ENCODE data around the gene ATXN7L1. TPM values are rescaled to one million over a fixed set of nuclear protein-coding genes. Genes with fewer than 3 reads are reported as not detected.
"Not testable (repeated sequence)": the region's sequence is repeated elsewhere in the genome, so short reads cannot be mapped to it uniquely, and the experiment has no call there.

The ATXN7L1 gene
- total RNA-seq, 1 donor from 2014 or later: 2.3 TPM

GRCh38 chr7:105602325-105603305 is 273.8 kb downstream of the ATXN7L1 start:
- no peak for DNase-seq (ENCODE audit: low read depth)
- H3K4me3 ChIP-seq (ENCODE audit: low read depth, low read length): no peak overlapping the region
- TF ChIP-seq CTCF (conservative IDR thresholded peaks at IDR 0.05; ENCODE audit: low read depth, low read length): no peak

GRCh38 chr7:105600720-105601550 is 275.5 kb downstream of the ATXN7L1 start:
- no peak for DNase-seq (ENCODE audit: low read depth)
- TF ChIP-seq CTCF (conservative IDR thresholded peaks at IDR 0.05; ENCODE audit: low read depth, low read length): no peak
- no peak overlapping the region for H3K4me3 ChIP-seq (ENCODE audit: low read depth, low read length)

- no peak for DNase-seq (ENCODE audit: low read depth)
- H3K4me3 ChIP-seq (ENCODE audit: low read depth, low read length): no peak overlapping the region
- no peak for TF ChIP-seq CTCF (conservative IDR thresholded peaks at IDR 0.05; ENCODE audit: low read depth, low read length)
Measured at GRCh38 chr7:105599551-105599950, 276.8 kb downstream of the ATXN7L1 start.

- not testable (repeated sequence) for DNase-seq (ENCODE audit: low read depth); H3K4me3 ChIP-seq (ENCODE audit: low read depth, low read length)
Measured at GRCh38 chr7:105599080-105599479, 277.3 kb downstream of the ATXN7L1 start.

GRCh38 chr7:105596866-105597265 is 279.5 kb downstream of the ATXN7L1 start:
- TF ChIP-seq CTCF (conservative IDR thresholded peaks at IDR 0.05; ENCODE audit: low read depth, low read length): no peak

GRCh38 chr7:105594034-105594433 is 282.4 kb downstream of the ATXN7L1 start:
- DNase-seq (ENCODE audit: low read depth): no peak
- peak; percentile 11 for TF ChIP-seq CTCF (conservative IDR thresholded peaks at IDR 0.05; ENCODE audit: low read depth, low read length)
- H3K4me3 ChIP-seq (ENCODE audit: low read depth, low read length): no peak overlapping the region

More at GRCh38 chr7:105596866-105597265, 279.5 kb downstream of the ATXN7L1 start:
- DNase-seq (ENCODE audit: low read depth): no peak
- no peak overlapping the region for H3K4me3 ChIP-seq (ENCODE audit: low read depth, low read length)

- no peak overlapping the region for H3K4me3 ChIP-seq (ENCODE audit: low read depth, low read length)
- no peak for DNase-seq (ENCODE audit: low read depth)
- no peak for TF ChIP-seq CTCF (conservative IDR thresholded peaks at IDR 0.05; ENCODE audit: low read depth, low read length)
Measured at GRCh38 chr7:105591522-105591921, 284.9 kb downstream of the ATXN7L1 start.

All from epithelial cell of proximal tubule (primary cell).